IMR-90 (cell line): ENCODE data around the gene POLR3GL. TPM values are rescaled to one million over a fixed set of nuclear protein-coding genes. Genes with fewer than 3 reads are reported as not detected.

Experiments used
- ATAC-seq: fragments of 200-7000 bp; cut with Tn5 transposase; 2 replicates; pipeline ENCODE4 v1.9.1; 2020; ENCODE audit warnings: low read depth, mild to moderate bottlenecking, moderate library complexity
- BruUV-seq: library from RNA; stranded (reverse); fragments of 400-500 nt; replicated peaks from 2 replicates; lab custom pipeline; 2021; lab: Mats Ljungman, UMichigan
- CTCF ChIA-PET: fragments of 300-600 bp; formaldehyde crosslinking; extraction: SDS; loops from one replicate; lab custom pipeline; 2021; ENCODE audit warnings: antibody characterized with exemption; lab: Yijun Ruan, JAX
- POLR2A ChIA-PET: fragments of 300-600 bp; sonication (Branson Sonifier 250); formaldehyde crosslinking; loops from one replicate; lab custom pipeline; 2022; ENCODE audit warnings: antibody characterized with exemption; ENCODE audit not compliant: unreplicated experiment; lab: Charles Lee
- DNase-seq: peaks from one replicate; pipeline ENCODE4 v3.0.0; 2013
- H2AFZ ChIP-seq: replicated peaks from 2 replicates; pipeline ENCODE3; 2013; ENCODE audit warnings: low read length, mild to moderate bottlenecking; ENCODE audit not compliant: poor library complexity
- H2AK5ac ChIP-seq: 2 replicates; pipeline ENCODE4 v1.6.1; 2013; ENCODE audit warnings: low read depth, low read length, inconsistent platforms
- H2AK9ac ChIP-seq: replicated peaks from 2 replicates; pipeline ENCODE3; 2013; ENCODE audit warnings: mild to moderate bottlenecking, low read depth, low read length, moderate library complexity; ENCODE audit not compliant: poor library complexity
- H2BK120ac ChIP-seq: 2 replicates; pipeline ENCODE4 v1.6.1; 2013; ENCODE audit warnings: low read depth, low read length, inconsistent platforms
- H2BK15ac ChIP-seq: 3 replicates; pipeline ENCODE4 v1.6.1; 2013; ENCODE audit warnings: low read depth, low read length, inconsistent platforms
- H2BK20ac ChIP-seq: 2 replicates; pipeline ENCODE4 v1.6.1; 2013; ENCODE audit warnings: low read depth, mild to moderate bottlenecking, inconsistent platforms, low read length, moderate library complexity
- H2BK5ac ChIP-seq: 2 replicates; pipeline ENCODE4 v1.6.1; 2013; ENCODE audit warnings: mild to moderate bottlenecking, low read depth, low read length, inconsistent platforms; ENCODE audit not compliant: poor library complexity, severe bottlenecking
- H3K14ac ChIP-seq: replicated peaks from 2 replicates; pipeline ENCODE4 v1.6.1; 2013; ENCODE audit warnings: low read depth, low read length, inconsistent platforms
- H3K18ac ChIP-seq: 2 replicates; pipeline ENCODE4 v1.6.1; 2013; ENCODE audit warnings: low read depth, low read length, control low read depth
- H3K23ac ChIP-seq: 2 replicates; pipeline ENCODE4 v1.6.1; 2013; ENCODE audit warnings: low read depth, low read length, inconsistent platforms
- H3K27ac ChIP-seq: 2 replicates; pipeline ENCODE4 v1.5.1; 2013; ENCODE audit warnings: mild to moderate bottlenecking, control low read depth, low read length; ENCODE audit not compliant: insufficient read depth
- H3K27me3 ChIP-seq: 2 replicates; pipeline ENCODE4 v1.6.1; 2013; ENCODE audit warnings: low read length; ENCODE audit not compliant: control insufficient read depth, insufficient read depth
- H3K36me3 ChIP-seq: 2 replicates; pipeline ENCODE4 v1.6.1; 2013; ENCODE audit warnings: low read length, mixed read lengths; ENCODE audit not compliant: control insufficient read depth, insufficient read depth
- H3K4ac ChIP-seq: 2 replicates; pipeline ENCODE4 v1.6.1; 2013; ENCODE audit warnings: low read depth, low read length, inconsistent platforms
- H3K4me1 ChIP-seq: 2 replicates; pipeline ENCODE4 v1.6.1; 2013; ENCODE audit warnings: low read length, mixed read lengths; ENCODE audit not compliant: control insufficient read depth, insufficient read depth
- H3K4me2 ChIP-seq: 2 replicates; pipeline ENCODE4 v1.6.1; 2013; ENCODE audit warnings: low read depth, mild to moderate bottlenecking, control low read depth, low read length, moderate library complexity
- H3K4me3 ChIP-seq: 2 replicates; pipeline ENCODE4 v1.5.1; 2013; ENCODE audit warnings: low read depth, mild to moderate bottlenecking, control low read depth, low read length, moderate library complexity; ENCODE audit not compliant: insufficient read depth
- H3K56ac ChIP-seq: 2 replicates; pipeline ENCODE4 v1.6.1; 2013; ENCODE audit warnings: low read length, inconsistent platforms; ENCODE audit not compliant: insufficient read depth; ENCODE audit errors: extremely low read depth
- H3K79me1 ChIP-seq, 2 experiments: 2 replicates each; pipeline ENCODE4 v1.6.1; 2013; ENCODE audit warnings: low read length in 2 of 2, inconsistent platforms in 1 of 2, low read depth in 1 of 2
- H3K9ac ChIP-seq: 2 replicates; pipeline ENCODE4 v1.6.1; 2013; ENCODE audit warnings: low read depth, low read length, control low read depth
- H3K9me1 ChIP-seq: 2 replicates; pipeline ENCODE4 v1.6.1; 2013; ENCODE audit warnings: low read length, inconsistent platforms; ENCODE audit not compliant: insufficient read depth
- H3K9me3 ChIP-seq: 2 replicates; pipeline ENCODE4 v1.6.1; 2013; ENCODE audit warnings: low read length; ENCODE audit not compliant: control insufficient read depth, insufficient read depth
- H4K20me1 ChIP-seq: 2 replicates; pipeline ENCODE4 v1.6.1; 2013; ENCODE audit warnings: low read length, inconsistent platforms; ENCODE audit not compliant: insufficient read depth
- H4K5ac ChIP-seq: 2 replicates; pipeline ENCODE4 v1.6.1; 2013; ENCODE audit warnings: mild to moderate bottlenecking, low read depth, low read length, control low read depth
- H4K8ac ChIP-seq, 2 experiments: 2 replicates each; pipeline ENCODE4 v1.6.1; 2013; ENCODE audit warnings: low read depth in 2 of 2, low read length in 2 of 2, control low read depth in 1 of 2, inconsistent platforms in 1 of 2
- H4K91ac ChIP-seq: 2 replicates; pipeline ENCODE4 v1.6.1; 2013; ENCODE audit warnings: low read depth, low read length, inconsistent platforms; ENCODE audit not compliant: insufficient read depth
- CHD1 ChIP-seq: IDR thresholded peaks from 2 replicates; pipeline ENCODE4 v1.6.1; 2012; ENCODE audit warnings: low read depth, low read length, improper control_type of control experiment
- CTCF ChIP-seq: conservative IDR thresholded peaks from 2 replicates; pipeline ENCODE4 v1.5.1; 2012; ENCODE audit warnings: mild to moderate bottlenecking, low read depth, low read length, improper control_type of control experiment
- ELK1 ChIP-seq: fragments of 150-350 bp; IDR thresholded peaks from 2 replicates; pipeline ENCODE4 v1.6.1; 2016; ENCODE audit warnings: low read depth, mild to moderate bottlenecking, low read length, moderate library complexity, borderline replicate concordance
- MAFK ChIP-seq: IDR thresholded peaks from 2 replicates; pipeline ENCODE4 v1.6.1; 2012; ENCODE audit warnings: low read depth, low read length, improper control_type of control experiment
- MAZ ChIP-seq: IDR thresholded peaks from 2 replicates; pipeline ENCODE4 v1.6.1; 2012; ENCODE audit warnings: low read depth, mild to moderate bottlenecking, low read length, improper control_type of control experiment, moderate library complexity, borderline replicate concordance
- MXI1 ChIP-seq: IDR thresholded peaks from 2 replicates; pipeline ENCODE4 v1.6.1; 2012; ENCODE audit warnings: low read depth, mild to moderate bottlenecking, low read length, moderate library complexity, borderline replicate concordance
- NFE2L2 ChIP-seq: fragments of 150-350 bp; IDR thresholded peaks from 2 replicates; pipeline ENCODE4 v1.6.1; 2016; ENCODE audit warnings: low read depth, mild to moderate bottlenecking, low read length
- POLR2A ChIP-seq: IDR thresholded peaks from 2 replicates; pipeline ENCODE4 v1.6.1; 2012; ENCODE audit warnings: mild to moderate bottlenecking, low read depth, low read length
- RAD21 ChIP-seq: IDR thresholded peaks from 2 replicates; pipeline ENCODE4 v1.6.1; 2012; ENCODE audit warnings: low read length, improper control_type of control experiment
- RCOR1 ChIP-seq: IDR thresholded peaks from 2 replicates; pipeline ENCODE4 v1.6.1; 2012; ENCODE audit warnings: mild to moderate bottlenecking, low read length, improper control_type of control experiment; ENCODE audit not compliant: insufficient replicate concordance
- RFX5 ChIP-seq: IDR thresholded peaks from 2 replicates; pipeline ENCODE4 v1.8.0; 2012; ENCODE audit warnings: low read depth, mild to moderate bottlenecking, low read length, moderate library complexity
- SMC3 ChIP-seq: fragments of 150-350 bp; IDR thresholded peaks from 2 replicates; pipeline ENCODE4 v1.6.1; 2016; ENCODE audit warnings: low read depth, mild to moderate bottlenecking, antibody characterized with exemption, low read length, moderate library complexity
- WGBS, 2 experiments: methylation state at CpG; one replicate each; pipeline versions ENCODE4 v1.1.5 to v1.1.7; 2013; ENCODE audit warnings: missing lambda C conversion rate in 2 of 2; ENCODE audit not compliant: insufficient read length in 1 of 2; ENCODE audit errors: extremely low coverage in 2 of 2; 5-methylcytosine and 5-hydroxymethylcytosine counted together
- dilution Hi-C: fragments of 300-500 bp; cut with HindIII; formaldehyde crosslinking; loops from one replicate; pipeline ENCODE4 v1.14.3; 2018; ENCODE audit warnings: low sequenced_read_pairs; ENCODE audit not compliant: unreplicated experiment
- in situ Hi-C: fragments of 300-500 bp; cut with MboI; formaldehyde crosslinking; loops from 3 replicates; pipeline ENCODE4 v1.14.3; 2019; ENCODE audit warnings: low sequenced_read_pairs, inconsistent platforms, mixed read lengths
- intact Hi-C: fragments of 100-400 bp; cut with micrococcal nuclease; formaldehyde crosslinking; loops from 2 replicates; pipeline ENCODE4 v1.10.0; 2022
- polyA plus RNA-seq, 3 experiments: library from polyadenylated mRNA; depleted of rRNA; stranded (reverse); fragments of >200 nt; gene quantifications; 2 replicates each; pipeline ENCODE4 v1.2.3, GENCODE V29; 2012; ENCODE audit warnings: low replicate concordance in 1 of 3
- total RNA-seq: library from RNA; depleted of rRNA; stranded (reverse); fragments of >200 nt; gene quantifications from 2 replicates; pipeline ENCODE4 v1.2.3, GENCODE V29; 2012
- TF ChIP-seq, protein P1 (sequence below): fragments of 150-350 bp; IDR thresholded peaks from 2 replicates; pipeline ENCODE4 v1.6.1; 2017; ENCODE audit warnings: mild to moderate bottlenecking, antibody characterized with exemption, low read length, low read depth

The POLR3GL gene
- total and polyA plus RNA-seq, 2 of the 4 experiments (the other 2 are of a cell fraction), result 7.9 to 16.3 TPM

DNA sequence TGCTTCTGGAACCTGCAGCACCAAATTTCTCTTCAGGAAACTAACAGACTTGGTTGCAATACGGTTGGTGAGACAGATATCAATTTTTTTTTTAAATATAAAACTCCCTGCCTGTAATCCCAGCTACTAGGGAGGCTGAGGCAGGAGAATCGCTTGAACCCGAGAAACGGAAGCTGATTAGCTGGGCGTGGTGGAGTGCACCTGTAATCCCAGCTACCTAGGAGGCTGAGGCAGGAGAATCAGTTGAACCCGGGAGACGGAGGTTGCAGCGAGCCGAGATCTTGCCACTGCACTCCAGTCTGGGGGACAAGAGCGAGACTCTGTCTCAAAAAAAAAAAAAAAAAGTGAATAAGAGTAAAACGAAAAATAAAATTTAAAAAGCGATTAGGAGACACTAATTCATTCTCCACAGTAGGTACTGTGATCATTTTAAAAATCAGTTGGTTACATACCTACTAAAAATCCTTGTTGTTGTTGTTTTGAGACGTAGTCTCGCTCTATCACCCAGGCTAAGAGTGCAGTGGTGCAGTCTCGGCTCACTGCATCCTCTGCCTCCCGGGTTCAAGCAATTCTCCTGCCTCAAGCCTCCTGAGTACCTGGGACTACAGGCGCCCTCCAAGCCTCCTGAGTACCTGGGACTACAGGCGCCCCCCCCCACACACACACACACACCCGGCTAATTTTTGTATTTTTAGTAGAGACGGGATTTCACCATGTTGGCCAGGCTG lies 36.4 kb upstream of the POLR3GL start:
- H4K20me1 ChIP-seq, result no peaks in the 10 kb centered on the region
- H2BK15ac ChIP-seq, result no peak overlapping the region
- in situ Hi-C loops (no loop called here), intact Hi-C loops (loop anchor here (2.0 kb wide), 3 partner anchors 29 to 69 kb away; partner anchors contain the start of genes ANKRD34A, POLR3GL and TXNIP), dilution Hi-C loops (no loop called here)
- peak overlapping the region; percentile 87 for H3K14ac ChIP-seq
- H3K36me3 ChIP-seq, result peaks cover 6% of the 10 kb centered on the region
- ChIA-PET CTCF (interaction anchor here (0.6 to 0.9 kb wide), 4 partner anchors 26 to 52 kb away, joined by 3 to 5 read pairs (median 3); partner anchors contain the start of genes ANKRD34A and POLR3GL), POLR2A (interaction anchor here (0.7 to 0.9 kb wide), 3 partner anchors 36 to 51 kb away, joined by 3 to 4 read pairs (median 3); no protein-coding TSS in a partner anchor)
- BruUV-seq, result no TSS peak
- peak overlapping the region; percentile 96 for H3K9ac ChIP-seq
- peaks cover 4% of the 10 kb centered on the region; the same call in 1 of the 2 replicates for H3K9me1 ChIP-seq
- ATAC-seq (no peak), DNase-seq (no peak)
- H4K8ac ChIP-seq, result peak overlapping the region; percentile 96 to 97
- peak overlapping the region; percentile 76 for H3K4me3 ChIP-seq
- peak overlapping the region; percentile 79 for H4K91ac ChIP-seq
- peak overlapping the region; percentile 83 for H3K27ac ChIP-seq
- peak overlapping the region; percentile 86 for H3K23ac ChIP-seq
- H2BK20ac ChIP-seq, result no peak overlapping the region
- H3K27me3 ChIP-seq, result no peaks in the 10 kb centered on the region
- WGBS, 2 experiments, result 88% methylated on average over 3 of the region's 20 CpGs; no CpG with 5 or more reads in 1 of the 2 experiments
- peak overlapping the region; percentile 81 for H3K4me2 ChIP-seq
- H2AK9ac ChIP-seq, result peak overlapping the region; percentile 80
- peaks cover 18 to 27% of the 10 kb centered on the region in 2 experiments; a peak in 3 of 4 replicates for H3K79me1 ChIP-seq
- peak overlapping the region; percentile 73 for H2AK5ac ChIP-seq
- H2AFZ ChIP-seq, result peak overlapping the region; percentile 91
- peak overlapping the region; percentile 95 for H4K5ac ChIP-seq
- no peaks in the 10 kb centered on the region for H3K9me3 ChIP-seq
- H2BK5ac ChIP-seq, result peak overlapping the region; percentile 92
- peaks cover 3% of the 10 kb centered on the region for H3K4me1 ChIP-seq
- peak overlapping the region; percentile 89 for H3K4ac ChIP-seq
- H2BK120ac ChIP-seq, result peak overlapping the region; percentile 35; the same call in 1 of the 2 replicates
- H3K18ac ChIP-seq, result peak overlapping the region; percentile 86; the same call in 1 of the 2 replicates
- peak overlapping the region; percentile 97 for H3K56ac ChIP-seq
- TF ChIP-seq MAZ (no peak), RFX5 (no peak), MAFK (no peak), CTCF (no peak), RCOR1 (no peak), RAD21 (no peak), POLR2A (no peak), SMC3 (no peak), CHD1 (no peak), NFE2L2 (no peak), ELK1 (no peak), MXI1 (no peak)
- TF ChIP-seq, protein P1, sequence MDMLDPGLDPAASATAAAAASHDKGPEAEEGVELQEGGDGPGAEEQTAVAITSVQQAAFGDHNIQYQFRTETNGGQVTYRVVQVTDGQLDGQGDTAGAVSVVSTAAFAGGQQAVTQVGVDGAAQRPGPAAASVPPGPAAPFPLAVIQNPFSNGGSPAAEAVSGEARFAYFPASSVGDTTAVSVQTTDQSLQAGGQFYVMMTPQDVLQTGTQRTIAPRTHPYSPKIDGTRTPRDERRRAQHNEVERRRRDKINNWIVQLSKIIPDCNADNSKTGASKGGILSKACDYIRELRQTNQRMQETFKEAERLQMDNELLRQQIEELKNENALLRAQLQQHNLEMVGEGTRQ, result no peak
